CMK (cell line): ENCODE data around the gene TBC1D22A.

ENCODE experiments used
- DNase-seq: peaks from one replicate; pipeline ENCODE4 v3.0.0-alpha.2; 2010; ENCODE audit warnings: low read depth

TBC1D22A gene

DNA sequence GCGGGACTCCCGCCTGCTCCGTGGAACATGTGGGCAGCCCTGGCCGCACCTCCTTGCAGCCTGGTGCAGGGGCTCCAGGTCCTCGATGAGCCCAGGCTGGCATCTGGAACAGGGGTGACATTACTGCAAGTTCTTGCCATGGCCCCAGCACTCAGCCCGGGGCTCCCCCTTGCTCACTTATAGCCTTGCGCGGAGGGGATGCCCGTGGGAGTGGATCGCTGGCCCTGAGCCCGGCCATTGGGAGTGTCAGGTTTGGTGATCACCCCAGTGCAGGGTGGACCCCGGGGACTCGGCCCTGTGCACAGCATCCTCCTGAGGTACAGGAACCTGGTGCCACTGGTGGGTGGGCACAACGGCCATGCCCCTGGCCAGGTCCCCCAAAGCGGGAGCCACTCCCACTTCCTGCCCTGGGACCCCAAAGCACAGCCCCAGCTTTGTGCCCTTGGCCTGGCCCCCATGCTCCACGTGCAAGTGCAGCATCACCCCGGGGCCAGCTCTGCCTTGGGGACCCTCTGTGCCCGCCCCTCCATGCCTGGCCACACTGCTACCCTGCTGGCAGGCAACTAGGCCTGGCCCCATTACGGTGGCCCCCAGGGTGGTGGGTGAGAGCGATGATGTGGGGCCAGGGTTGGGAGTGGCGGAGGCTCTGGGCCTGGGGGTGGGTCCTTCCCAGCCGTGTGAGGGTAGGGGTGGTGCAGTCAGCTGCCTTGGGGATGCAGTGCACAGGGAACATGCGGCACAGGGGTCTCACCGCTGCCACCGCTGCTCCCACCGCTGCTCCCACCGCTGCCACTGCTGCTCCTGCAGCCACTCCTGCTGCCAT lies 439.8 kb downstream of the TBC1D22A start:
- no peak for DNase-seq

DNA sequence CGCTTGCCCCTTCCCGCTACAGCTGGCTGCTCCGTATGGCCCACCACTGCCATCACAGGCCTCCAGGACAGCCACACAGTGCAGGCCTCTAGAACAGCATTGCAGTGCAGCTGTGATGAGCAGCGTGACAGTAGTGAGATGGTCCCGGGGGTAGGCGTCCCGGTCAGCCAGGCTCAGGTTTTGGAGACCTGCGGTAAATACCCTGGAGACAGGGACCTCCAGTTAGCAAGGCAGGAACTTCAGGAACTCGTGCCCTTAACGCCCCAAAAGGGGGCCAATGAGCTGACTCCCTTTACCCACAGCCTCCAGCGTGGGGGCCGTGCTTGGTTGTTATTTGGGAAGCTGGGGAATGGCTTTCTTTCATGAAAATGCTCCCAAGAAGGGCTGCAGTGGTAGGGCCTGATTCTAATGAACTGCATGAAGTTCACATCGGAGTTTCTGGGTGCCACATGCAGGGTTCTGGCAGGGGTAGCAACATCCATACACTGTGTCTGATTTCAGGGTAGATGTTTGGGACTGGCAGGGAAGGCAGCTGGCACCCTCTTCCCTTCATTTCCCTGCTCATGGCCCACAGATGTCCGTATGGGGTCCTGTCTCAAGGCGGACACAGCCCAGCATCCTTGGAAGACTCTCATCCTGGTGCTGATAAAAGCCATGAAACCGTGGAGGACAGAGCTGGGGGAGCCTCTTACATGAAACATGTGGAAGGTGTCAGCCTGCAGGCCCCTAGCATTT lies 440.5 kb downstream of the TBC1D22A start:
- DNase-seq, result no peak

GRCh38 chr22:47203554-47203991 lies 441.1 kb downstream of the TBC1D22A start:
- DNase-seq, result no peak

DNA sequence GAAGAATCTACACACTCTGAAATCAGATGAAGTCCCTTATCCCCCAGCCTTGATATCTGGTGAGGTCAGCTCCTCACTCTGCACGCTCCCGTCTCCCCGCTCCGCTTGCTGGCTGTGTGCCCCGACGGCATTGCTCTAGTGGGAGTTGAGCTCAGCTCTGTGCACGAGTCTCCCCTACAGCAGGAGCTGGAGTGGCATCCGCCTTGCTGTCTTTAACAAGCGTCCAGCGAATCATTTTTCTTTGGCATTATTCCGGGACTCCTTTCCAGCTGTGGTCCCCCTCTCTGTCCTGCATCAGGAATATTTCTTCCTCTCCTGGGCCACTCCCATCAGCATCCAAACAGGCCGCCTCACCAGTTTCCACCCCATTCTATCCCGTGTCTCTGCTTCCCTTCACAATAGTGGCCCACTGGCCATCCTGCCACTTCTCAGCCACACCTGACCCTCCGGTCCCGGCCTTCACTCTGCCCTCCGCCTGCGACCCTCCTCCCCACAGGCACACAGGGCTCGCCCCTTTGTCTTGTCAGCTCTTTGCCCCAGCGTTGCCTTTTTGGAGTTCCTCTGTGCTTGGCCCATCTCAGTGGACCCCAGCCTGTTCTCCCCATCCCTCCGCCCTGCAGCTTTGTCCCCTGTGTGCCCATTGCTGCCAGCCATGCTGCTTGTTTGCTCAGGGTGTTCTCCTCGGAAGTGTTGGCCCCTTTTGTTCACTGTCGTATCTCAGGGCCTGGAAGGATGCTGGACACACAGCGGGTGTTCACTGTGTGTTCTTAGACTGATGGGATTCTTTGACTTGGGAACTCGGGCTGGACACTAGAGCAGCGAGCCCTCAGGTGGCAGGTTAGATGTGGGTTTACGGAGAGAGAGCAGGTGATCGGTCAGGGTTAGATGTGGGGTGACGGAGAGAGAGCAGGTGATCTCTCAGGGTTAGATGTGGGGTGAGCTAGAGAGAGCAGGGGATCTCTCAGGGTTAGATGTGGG lies 441.8 kb downstream of the TBC1D22A start:
- DNase-seq, result no peak

- DNase-seq, result no peak
Observed at GRCh38 chr22:47205081-47205491, 442.6 kb downstream of the TBC1D22A start.

GRCh38 chr22:47205554-47205953 lies 443.1 kb downstream of the TBC1D22A start:
- DNase-seq, result no peak

- no peak for DNase-seq
Observed at GRCh38 chr22:47206164-47206563, 443.7 kb downstream of the TBC1D22A start.

GRCh38 chr22:47206666-47207218 lies 444.3 kb downstream of the TBC1D22A start:
- DNase-seq, result no peak

DNA sequence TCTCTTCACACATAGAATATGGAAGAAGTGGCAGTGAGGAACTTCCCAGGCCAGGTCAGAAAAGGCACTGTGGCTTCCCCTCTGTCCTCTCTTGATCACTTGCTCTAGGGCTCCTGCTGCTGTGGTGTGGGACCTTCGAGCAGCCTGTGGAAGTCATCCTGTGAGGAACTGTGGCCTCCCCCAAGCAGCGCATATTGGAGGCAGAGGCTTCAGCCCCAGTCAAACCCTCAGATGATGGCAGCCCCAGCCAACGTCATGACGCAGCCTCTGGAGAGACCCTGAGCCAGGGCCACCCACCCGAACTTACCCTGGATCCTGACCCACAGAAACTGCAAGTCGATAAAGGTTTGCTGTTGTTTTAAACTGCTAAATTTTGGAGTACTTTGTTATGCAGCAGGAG lies 444.9 kb downstream of the TBC1D22A start:
- no peak for DNase-seq

GRCh38 chr22:47207846-47208554 lies 445.6 kb downstream of the TBC1D22A start:
- no peak for DNase-seq

DNA sequence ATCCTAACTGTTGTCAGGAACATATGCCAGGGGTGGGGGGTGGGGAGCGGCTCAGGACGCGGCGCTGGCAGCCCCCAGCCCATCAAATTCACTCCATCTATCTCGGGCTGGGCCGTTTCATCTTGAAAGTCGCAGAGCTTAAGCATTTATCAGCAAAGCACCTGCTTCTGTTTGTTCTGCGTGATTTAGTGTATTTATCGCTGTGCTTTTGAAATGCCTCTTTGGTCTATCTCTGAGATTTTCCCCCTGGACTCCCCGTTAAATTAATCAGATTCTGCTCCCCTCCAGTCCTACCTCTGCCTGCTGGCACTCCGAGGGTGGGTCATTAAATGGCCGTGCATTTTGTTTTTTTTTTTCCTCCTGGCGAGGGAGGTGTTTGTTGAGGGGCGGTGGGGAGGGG lies 446.2 kb downstream of the TBC1D22A start:
- no peak for DNase-seq

- DNase-seq, result no peak
Observed at GRCh38 chr22:47209040-47209514, 446.6 kb downstream of the TBC1D22A start.

GRCh38 chr22:47209547-47210023 lies 447.1 kb downstream of the TBC1D22A start:
- no peak for DNase-seq

- DNase-seq, result no peak
Observed at GRCh38 chr22:47210112-47210657, 447.7 kb downstream of the TBC1D22A start.

DNA sequence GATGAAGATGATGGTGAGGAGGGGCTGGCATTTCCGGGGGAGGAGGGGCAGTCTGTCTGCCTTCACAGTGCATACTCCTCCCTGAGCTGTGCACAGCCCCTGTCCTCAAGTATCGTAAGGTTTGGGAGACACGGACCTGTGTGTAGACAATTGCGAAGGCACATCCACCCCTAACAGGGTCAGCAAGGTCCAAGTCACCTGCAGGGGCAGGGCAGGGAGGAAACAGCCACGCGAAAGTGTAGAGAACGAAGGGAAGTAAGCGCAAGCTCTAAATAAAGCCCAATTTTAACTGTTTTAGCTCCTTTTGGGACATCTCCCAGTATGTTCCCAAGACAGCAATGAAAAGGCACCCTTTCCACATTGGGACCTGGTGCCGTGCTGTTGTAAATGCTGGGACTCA lies 448.2 kb downstream of the TBC1D22A start:
- DNase-seq, result no peak

DNA sequence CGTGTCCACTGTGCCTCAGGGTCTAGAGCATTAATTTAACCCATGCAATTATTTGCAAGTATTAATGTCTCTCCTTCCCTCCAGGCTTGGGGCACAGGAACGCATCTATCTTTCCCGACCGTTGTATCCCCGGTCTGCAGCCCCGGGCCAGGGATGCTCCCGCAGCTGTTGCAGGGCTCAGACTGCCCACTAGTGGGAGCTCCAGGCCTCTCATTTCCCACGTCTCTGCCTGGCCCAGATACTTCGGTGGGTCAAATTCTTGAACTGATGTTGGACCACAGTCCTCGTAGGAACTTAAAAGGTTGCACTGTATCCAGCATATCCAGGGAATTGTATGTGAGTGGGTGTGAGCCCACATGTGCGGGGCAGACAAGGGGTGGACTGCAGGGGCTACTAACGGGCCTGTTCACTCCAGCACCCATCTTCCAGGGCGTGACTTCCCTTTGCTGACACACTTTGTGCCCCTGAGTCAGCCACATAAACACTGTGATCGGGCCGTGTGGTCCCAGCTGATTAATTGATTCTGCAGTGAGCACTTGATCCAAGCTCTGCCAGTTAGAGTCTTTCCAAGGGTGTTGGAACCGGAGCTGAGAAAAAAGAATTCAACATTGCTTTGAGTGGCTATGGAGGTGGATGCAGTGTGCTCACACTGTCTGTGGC lies 451.3 kb downstream of the TBC1D22A start:
- DNase-seq, result peak; percentile 5

- DNase-seq, result no peak
Observed at GRCh38 chr22:47215851-47216250, 453.4 kb downstream of the TBC1D22A start.

DNA sequence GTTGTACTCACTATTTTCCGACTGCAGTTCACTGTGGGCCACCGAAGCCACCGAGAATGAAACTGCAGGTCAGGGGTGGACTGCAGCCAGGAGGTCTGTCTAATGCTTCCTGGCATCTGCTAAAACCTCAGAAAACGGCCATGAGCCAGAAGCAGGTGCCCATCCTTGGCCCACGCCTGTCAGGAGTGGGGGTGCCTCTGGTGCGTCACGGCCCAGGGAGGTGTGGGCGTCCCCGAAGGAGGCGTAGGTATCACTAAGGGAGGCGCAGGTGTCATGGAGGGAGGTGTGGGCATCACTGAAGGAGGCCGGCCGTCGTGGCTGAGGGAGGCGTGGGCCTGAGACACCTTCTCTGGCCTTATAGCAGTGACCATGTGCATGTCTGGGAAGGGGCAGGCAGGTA lies 456.2 kb downstream of the TBC1D22A start:
- DNase-seq, result no peak

DNA sequence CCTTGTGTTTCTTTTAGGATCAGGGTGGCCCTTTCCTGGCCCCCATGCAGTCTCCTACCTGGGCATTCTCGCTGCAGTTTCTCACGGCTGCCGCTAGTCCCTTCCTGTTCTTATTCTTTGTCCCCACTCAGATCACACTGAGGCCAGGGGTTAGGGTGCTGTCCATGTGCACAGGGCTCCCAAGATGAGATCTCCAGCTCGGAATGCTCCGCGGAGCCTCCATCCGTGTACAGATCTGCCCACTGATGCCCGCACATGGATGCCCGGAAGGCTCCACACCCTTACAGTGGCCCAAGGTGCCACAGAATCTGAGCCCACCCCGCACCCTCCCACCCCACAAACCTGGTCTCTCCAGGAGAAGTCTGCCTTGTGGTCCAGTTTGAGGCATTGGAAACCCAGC lies 457.3 kb downstream of the TBC1D22A start:
- no peak for DNase-seq

DNA sequence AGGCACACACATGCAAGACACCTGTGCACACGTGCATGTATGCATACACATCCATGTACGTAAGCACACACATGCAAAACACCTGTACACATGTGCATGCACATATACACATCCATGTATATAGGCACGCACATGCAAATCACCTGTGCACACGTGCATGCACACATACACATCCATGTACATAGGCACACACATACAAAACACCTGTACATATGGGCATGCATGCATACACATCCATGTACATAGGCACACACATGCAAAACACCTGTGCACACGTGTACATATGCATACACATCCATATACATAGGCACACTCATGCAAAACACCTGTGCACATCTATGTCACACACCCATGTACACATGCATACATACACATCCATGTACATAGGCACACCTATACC lies 458.3 kb downstream of the TBC1D22A start:
- DNase-seq, result no peak
